Daoy (cell line): ENCODE results near the gene CSTF2T. TPM values are rescaled to one million over a fixed set of nuclear protein-coding genes. Genes with fewer than 3 reads are reported as not detected.

Experiments used
- DNase-seq: peaks from one replicate; pipeline ENCODE4 v3.0.0-alpha.2; 2015; ENCODE audit warnings: low read depth
- total RNA-seq: library from RNA; depleted of rRNA; stranded (reverse); fragments of >200 nt; shearing (Covaris generic); gene quantifications from 2 replicates; pipeline ENCODE4 v1.2.3, GENCODE V29; 2014

CSTF2T gene
- total RNA-seq, 1 experiment from 2014 or later, result 16.9 TPM

DNA sequence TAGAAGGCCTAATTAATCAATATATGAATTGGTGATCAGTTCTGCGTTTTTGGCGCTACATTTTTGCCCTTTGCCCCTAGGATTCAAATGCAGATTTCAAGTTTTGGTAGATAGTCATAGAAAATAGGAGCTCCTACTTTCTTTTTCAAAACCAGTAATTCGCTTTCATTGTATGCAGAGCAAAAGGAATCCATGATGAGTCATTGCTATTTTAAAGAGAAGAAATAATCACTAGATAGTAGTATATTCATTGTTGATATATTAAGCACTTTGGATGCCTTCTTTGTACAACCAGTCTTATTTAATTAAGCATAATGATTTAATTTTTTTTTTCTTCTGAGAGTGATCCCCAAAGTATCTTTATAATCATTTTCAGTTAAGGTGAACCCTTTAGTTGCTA lies 50.3 kb downstream of the CSTF2T start:
- no peak for DNase-seq
